HG03159 (cell line): ENCODE data around the gene TEKT5.
"Not testable (repeated sequence)": the region's sequence is repeated elsewhere in the genome, so short reads cannot be mapped to it uniquely, and the experiment has no call there.

Source experiments
- ATAC-seq: cut with Tn5 transposase; IDR thresholded peaks from one replicate; pipeline ENCODE4 v1.9.1; 2021; ENCODE audit warnings: mild to moderate bottlenecking, moderate library complexity; ENCODE audit not compliant: unreplicated experiment

TEKT5 gene

DNA sequence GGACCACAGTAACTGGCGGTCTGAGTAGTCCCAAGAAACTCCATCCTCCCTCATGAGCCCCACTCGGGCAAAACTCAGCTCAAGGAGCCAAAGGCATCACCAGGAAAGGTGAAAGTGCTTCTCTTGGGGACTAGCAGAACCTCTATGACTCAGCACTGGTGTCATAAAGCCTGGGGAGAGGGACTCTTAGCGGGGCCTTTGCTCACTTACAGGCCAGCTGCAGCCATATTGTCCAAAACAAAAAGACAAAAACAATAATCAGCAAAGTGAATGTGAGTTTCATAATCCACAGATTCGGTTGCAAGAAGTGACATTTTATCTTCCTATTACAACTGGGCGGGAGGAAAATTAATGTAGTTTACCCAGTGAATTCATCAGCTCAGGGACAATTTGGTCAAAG, at the start of gene TEKT5:
Gene TEKT5, minus strand, starts transcription at position 101 of the 400 bp plus-strand sequence. Its CDS starts 57 bp downstream, at position 44.
- no peak for ATAC-seq

DNA sequence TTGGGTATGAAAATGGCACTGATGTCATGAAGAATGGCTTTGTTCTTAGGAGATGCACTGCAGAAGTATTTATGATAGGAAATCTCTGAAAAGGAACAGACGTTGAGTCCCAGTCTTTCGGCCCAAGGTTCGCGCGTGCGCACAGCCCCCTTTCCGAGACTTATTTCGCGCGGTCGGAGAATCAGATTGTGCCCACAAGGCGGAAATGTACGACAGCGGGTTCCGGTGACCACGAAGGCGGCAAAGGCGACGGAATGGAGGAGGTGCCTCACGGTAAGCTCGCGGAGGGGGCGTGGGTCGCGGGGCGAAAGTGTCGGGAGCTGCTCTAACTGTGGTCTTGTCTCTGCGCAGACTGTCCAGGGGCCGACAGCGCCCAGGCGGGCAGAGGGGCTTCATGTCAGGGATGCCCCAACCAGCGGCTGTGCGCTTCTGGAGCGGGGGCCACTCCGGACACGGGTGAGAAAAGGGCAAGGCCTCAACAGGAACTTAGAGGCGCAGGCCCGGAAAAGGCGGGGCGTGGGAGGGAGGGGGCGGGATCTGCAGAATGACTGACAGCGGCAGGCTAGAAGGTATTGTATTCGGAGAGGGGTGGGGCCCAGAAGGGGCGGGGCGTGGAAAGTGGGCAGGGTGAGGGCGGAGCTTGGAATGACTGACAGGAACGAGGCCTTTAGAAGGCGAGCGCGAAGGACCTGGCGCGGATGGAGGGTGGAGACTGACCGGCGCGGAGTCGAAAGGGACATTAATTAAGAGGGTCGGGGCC, 49.1 kb upstream of the TEKT5 start, which contains the start of gene NUBP1:
Gene NUBP1, plus strand, starts transcription at position 233 of the 760 bp plus-strand sequence. Its CDS starts 22 bp downstream, at position 255.
- ATAC-seq = peak; percentile 70

DNA sequence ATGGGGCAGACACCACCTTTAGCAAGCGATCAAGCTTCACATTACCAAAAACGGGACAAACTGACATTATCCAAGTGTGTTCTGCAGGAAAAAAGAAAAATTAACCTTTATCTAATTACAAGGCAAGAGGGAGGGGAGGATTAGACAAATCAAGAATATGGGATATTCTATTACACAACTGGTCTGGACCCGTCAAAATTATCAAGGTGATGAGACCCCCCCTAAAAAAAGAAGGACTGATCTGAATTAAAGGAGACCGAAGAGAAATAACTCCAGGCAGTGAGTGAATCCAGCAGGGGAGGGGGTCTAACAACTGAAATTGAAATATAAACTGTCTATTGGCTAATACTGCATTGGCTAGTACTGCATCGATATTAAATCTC, 48.5 kb upstream of the TEKT5 start:
- ATAC-seq = no peak

DNA sequence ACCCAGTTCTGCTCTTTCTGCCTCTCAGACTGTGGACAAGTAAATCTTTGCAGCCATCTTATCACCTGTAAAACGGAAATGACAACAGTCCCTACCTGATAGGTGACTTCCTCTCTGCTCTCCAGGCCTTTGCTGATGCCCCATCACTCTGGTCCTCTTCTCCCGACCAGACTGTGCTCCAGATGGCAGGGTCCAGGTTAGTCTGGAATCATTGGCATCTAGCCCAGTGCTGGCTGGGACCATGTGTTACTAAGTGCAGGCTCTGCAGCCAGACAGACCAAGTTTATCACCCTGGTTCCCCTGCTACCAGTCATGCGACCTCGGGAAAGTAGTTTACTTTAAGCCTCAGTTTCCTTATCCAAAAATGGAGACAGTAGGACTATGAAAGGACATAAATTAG, 47.1 kb upstream of the TEKT5 start:
- no peak for ATAC-seq

DNA sequence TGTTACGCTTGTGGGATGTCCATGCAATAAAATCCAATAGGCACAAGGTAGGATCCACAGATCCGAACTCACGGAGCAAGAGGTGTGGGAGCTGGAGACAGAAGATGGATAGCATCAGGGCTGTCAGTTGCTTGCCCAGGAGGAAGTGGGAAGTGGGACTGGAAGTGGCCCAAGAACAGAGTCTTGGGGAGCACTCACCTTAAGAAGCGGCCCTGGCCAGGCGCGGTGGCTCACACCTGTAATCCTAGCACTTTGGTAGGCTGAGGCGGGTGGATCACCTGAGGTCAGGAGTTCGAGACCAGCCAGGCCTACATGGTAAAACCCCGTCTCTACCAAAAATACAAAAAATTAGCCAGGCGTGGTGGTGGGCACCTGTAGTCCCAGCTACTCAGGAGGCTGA, 46.5 kb upstream of the TEKT5 start:
- ATAC-seq = not testable (repeated sequence)

DNA sequence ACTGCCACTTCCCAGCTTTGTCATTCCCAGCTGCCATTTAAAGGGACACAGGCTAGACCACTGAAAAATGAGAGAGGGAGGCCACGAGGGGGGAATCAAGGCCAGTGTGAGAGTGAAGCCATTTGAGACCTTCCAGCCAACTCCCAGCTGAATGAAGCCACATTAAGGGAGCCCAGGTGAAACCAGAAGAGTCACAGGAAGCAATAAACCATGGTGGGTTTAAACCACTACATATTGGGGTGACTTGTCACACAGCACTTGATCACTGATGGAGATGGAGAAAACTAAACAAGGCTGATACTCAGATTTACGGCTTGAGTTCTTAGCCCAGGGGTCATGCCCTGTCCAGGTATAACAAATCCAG, 46.1 kb upstream of the TEKT5 start:
- ATAC-seq = no peak

DNA sequence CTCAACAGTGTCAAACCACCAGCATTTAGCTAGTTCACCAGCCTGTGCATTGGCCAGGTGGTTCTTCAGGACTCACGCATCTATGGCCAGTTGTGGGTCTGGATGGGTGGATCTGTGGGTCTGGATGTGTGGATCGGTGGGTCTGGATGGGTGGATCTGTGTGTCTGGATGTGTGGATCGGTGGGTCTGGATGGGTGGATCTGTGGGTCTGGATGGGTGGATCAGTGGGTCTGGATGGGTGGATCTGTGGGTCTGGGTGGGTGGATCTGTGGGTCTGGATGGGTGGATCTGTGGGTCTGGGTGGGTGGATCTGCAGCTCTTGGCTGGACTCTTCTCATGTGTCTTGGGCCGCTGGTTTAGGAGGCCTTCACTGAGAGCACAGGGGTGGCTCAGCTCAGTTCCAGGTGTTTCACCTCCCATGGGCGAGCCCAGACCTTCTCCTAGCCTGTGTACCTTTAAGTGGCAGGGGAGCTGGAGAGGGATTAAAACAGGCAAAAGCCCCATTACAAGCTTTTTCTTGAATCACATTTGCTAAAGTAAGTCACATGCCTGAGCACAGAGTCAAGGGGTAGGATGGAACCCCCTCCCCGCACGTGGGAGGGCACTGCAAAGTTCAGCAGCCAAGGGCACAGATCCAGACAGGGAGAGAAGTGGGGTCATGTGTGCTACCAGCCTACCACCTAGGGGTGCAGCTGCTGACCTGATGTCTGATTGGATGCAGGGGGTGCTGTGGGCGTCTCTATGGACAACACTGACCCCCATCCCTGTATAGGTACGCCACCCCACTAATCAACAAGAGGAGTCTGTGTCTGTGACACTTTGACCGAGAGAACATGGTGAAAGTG, 45.5 kb upstream of the TEKT5 start:
- no peak for ATAC-seq

DNA sequence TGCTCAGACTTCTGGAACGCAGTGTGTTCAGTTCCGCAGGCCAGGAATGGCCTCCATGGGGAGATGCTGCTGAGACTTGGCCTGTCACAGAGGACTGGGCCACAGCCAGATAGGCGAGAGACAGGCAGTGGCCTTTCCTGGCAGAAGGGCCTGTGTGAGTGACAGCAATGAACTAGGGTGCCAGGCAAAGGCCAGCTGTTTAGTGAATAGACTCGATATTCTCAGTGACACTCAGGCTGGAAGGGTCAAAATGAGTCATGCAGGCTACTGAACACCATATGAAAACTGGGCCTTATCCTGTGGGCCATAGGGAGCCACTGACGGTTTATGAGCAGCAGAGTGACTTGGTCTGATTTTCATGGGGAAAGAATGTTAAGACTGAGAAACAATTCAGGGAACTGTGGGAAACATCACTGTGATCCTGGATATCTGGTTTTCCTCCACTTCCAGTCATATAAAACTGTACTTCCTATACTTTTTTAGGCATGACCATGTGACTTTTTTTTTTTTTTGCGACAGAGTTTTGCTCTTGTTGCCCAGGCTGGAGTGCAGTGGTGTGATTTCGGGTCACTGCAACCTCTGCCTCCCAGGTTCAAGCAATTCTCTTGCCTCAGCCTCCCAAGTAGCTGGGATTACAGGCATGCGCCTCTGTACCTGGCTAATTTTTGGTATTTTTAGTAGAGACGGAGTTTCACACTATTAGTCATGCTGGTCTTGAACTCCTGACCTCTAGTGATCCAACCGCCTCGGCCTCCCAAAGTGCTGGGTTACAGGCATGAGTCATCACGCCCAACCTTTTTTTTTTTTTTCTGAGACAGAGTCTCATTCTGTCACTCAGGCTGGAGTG, 43.7 kb upstream of the TEKT5 start:
- ATAC-seq = peak; percentile 63

DNA sequence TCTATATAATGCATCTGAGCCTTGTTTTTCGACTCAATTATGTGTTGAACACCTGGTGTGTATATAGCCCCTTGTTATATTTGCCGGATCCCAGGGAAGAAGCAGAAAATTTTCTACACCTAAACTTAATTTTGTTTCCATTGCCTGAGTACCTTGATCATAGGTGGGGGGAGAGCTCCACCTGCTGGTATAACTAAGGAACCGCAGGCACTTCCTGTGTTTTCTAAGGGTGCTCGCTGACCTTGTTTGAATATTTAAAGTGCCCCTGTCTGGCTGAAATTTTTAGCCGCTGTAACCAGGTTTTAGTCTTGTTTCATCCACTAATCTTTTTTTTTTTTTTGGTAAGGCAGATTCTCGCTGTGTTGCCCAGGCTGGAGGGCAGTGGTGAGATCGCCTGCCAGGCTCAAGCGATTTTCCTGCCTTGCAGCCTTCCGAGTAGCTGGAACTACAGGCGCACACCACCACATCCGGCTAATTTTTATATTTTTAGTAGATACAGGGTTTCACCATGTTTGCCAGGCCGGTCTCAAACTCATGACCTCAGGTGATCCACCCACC, 42.4 kb upstream of the TEKT5 start:
- no peak for ATAC-seq

DNA sequence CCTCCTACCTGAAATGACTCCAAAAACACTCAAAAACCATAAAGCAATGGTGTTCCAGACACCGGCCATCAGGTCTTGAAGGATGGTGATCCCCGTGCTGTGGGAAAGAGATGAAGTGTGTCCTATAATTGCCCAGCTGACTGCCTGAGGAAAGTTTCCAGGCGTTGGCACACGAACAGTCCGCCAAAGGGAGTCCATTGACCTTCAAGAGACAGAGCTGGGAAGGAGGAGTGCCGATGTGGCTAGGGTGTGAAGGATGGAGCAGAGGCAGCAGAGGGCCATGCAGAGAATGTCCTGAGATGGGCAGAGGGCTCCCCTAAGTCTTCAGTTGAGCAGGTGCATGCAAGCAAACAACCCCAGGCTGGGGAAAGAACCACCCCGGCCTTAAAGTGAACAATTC, 37.1 kb upstream of the TEKT5 start:
- ATAC-seq = no peak

DNA sequence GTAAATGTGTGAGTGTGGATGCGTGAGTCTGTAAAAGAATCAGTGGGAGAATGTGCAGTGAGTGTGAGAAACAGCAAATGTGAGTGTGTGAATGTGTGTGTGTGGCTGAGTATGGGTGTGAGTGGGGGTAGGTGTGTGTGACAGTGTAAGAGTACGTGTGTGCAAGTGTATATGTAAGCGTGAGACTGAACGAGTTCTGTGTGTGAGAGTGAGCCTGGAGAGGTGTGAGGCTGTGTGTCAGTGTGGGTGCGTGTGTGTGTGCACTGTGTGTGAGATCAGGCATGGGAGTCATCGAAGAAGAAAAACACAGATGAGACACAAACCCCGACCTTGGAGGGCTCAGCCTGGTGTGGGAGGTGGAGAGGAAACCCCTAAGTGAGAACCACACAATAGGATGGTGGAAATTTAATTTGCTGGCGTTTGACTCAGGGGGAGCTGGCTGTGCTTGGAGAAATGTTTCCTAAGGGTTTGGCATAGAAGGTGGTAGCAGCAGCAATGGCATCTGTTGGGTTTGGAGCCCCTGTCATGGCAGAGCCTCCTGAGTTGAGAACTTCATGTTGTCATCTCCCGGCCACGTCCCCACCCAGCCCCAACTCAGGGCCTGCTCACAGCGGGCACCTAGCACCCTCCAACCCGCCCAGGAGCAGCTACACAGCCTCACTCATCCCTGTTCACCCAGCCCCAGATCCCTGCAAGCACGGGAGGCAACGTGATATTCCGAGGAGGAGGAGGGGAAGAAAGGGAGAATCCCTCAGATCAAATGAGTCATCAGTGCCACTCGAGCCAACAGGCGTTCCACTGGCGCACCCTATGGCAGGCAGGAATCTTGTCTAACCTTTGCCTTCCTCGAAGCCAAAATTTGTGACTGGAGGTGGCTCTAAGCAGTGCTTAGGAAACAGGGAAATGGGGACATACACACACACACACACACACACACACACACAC, 34.6 kb upstream of the TEKT5 start:
- ATAC-seq = no peak

DNA sequence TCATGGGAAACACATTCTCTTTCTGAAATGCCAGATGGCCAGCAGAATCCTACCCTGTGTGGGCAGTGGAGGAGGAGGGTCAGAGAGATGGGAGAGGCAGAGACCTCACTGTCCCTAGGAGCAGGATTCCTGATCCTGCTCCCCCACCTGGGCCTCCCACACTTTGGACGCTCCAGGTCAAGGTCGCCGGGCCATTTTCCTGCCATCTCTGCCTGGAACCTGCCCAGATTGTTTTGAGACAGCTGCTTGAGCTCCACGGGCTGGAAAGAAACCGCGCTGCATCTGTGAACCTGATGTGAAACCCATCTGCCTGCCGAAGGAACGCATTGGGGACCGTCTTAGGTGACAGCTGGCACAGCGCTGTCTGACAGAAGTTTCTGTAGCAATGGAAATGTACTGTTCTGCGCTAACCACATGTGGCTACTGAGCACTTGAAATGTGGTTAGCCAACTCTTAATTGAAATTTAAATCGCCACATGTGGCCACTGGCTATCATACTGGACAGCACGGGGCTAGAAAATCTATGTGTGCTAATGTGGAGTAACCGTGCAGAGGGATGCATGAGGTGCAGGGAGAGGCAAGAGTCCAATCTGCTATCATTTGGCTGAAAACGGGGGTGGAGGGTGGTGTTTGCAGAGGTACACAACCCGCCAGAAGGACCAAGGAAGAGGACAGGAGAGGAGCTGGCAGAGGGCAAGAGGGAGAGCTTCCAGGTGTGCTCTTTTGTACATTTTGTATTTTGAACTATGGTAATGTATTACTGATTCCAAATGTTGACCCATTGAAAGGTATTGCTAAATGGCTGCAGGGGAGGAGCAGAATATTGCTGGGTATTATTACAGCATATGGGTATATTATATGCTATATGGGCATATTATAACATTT, 33.5 kb upstream of the TEKT5 start:
- no peak for ATAC-seq

DNA sequence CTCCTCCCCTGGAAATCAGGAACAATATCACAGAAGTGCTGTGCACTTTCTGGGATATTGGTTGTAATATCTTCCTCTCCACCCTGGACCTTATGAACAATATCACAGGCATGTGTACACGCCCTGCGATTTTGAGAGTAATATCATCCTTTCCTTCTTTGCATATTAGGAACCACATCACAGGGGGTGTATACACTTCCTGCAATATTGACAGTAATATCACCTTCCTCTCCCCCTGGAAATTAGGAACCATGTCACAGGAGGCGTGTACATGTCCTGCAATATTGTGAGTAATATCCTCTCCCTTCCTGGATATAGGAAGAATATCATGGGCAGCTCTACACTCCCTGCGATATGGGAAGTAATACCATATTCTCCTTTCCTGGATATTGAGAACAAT, 14.2 kb upstream of the TEKT5 start:
- no peak for ATAC-seq

DNA sequence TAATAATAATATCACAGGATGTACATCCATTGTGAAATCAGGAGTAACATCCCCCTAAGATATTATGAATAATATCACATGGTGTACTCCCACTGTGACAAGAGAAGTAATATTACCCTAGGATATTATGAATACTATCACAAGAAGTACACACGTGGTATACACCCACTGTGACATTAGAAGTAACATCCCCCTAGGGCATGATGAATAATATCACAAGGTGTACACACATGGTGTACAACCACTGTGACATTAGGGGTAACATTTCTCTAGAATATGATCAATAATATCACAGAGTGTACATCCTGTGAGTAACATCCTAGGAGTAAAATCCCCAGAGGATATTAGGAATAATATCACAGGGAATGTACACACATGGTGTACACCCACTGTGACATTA, 5.0 kb upstream of the TEKT5 start:
- ATAC-seq = no peak

DNA sequence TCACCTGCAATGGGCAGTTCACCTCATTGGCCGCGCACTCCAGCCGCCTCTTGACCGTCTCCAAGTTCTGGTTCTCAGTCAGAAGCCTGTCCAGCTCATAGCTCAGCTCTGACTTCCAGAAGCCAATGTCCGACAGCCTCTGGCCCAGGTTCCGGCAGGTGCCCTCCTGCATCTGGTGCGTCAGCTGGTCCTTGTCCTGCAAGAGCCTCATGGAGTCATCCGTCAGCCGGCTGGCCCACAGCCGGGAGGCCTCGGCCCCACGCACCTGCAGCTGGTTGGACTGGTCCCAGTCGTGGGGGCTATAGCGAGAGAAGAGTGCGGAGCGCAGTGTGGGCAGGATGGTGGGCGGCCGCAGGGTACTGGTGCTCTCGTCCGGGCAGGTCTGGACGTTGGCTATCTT, 424 bp downstream of the TEKT5 start:
- no peak for ATAC-seq

DNA sequence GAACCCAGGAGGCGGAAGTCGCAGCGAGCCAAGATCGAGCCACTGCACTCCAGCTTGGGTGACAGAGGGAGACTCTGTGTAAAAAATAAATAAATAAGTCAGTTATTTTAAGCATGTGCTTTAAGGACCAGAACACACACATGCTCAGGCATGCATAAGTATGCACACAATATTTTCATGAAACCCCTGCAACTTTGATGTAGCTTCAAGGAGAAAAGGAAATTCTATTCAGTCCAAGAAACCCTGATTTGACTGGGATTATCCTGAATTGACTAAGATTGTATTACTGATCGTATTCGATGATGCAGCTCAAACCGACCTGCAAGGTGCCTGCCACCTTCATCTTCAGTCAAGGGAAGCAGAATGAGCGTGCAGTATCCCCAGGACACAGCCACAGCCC, 841 bp downstream of the TEKT5 start:
- no peak for ATAC-seq

DNA sequence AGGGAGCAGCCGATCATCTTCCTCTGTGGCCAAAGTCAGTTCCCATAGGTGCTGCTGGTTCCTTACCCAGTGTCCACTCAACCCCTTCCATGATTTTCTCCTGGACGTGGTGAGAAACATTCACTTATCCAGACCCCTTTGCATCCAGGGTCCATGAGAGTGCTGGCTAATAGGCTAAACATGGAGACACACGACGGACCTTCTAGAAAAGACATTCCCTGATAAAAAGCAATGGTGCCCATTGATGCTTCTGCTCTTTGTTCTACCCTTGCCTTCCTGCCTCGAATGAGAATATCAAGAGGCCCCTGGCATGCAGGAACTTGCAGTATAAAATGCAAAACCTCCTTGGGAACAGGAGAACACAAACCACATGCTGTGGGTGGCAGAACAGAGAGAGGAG, 2.3 kb downstream of the TEKT5 start:
- ATAC-seq = no peak

DNA sequence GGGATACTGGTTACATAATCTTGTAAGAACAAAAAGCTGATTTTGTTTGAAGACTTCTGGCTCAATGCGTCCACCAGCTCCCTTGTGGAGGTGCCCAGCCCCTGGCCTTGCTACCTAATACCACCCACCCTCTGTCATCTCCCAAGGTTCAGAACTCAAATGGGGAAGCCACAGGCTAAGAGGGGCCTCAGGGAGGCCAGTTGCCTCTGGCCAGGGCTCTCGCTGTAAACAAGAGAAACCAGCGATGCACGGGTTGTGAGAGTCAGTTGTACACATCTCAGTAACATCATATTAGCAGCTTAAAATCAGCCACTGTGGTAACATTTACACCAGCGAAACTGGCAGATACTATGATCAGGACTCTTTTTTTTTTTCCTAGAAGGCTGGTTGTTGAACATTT, 6.0 kb downstream of the TEKT5 start:
- ATAC-seq = no peak

DNA sequence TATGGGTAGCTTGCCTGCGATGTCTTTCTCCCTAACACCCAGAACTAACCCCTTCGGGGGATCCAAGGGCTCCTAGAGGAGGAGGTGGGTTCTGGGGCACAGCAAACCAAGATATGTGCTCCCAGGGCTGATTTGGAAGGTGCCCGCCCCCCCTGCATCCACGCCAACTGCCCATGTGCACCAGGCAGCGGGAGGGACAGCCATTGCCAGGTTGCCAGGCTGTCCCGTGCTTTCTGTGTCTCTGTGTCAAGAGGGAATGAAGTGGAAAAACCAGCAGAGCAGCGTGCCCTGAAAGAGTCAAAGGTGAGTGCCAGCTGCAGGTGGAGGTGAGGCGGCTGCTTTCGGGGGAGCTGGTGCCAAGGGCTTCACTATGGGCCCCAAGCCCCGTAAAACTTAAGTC, 6.4 kb downstream of the TEKT5 start:
- no peak for ATAC-seq
